HEK293 (cell line): ENCODE data around the gene HPCA.

Experiments
- CTCF ChIA-PET: fragments of 350-600 bp; formaldehyde crosslinking; extraction: SDS; loops from one replicate; lab custom pipeline; 2021; ENCODE audit warnings: antibody characterized with exemption; lab: Yijun Ruan, JAX
- POLR2A ChIA-PET: fragments of 300-600 bp; formaldehyde crosslinking; extraction: SDS; loops from one replicate; lab custom pipeline; 2020; ENCODE audit warnings: antibody characterized with exemption, inconsistent platforms; lab: Yijun Ruan, JAX
- H3K27ac ChIP-seq: fragments of 200-500 bp; sonication (Bioruptor generic); 2 replicates; pipeline ENCODE4 v1.5.1; 2014; ENCODE audit warnings: low read depth, low read length, control low read depth, inconsistent platforms; ENCODE audit errors: extremely low read depth
- H3K36me3 ChIP-seq, 2 experiments: fragments of 200-500 bp in 1 of 2; sonication (Bioruptor generic) in 1 of 2; 1 replicate in 1 of 2; 2 replicates in 1 of 2; pipeline ENCODE4 v1.5.1; 2014 to 2017; ENCODE audit warnings: inconsistent platforms in 2 of 2, low read length in 2 of 2; ENCODE audit not compliant: control insufficient read depth in 2 of 2, insufficient read depth in 1 of 2
- H3K4me1 ChIP-seq: fragments of 200-500 bp; sonication (Bioruptor generic); 2 replicates; pipeline ENCODE4 v1.5.1; 2014; ENCODE audit warnings: mild to moderate bottlenecking, low read length, inconsistent platforms; ENCODE audit not compliant: control insufficient read depth, insufficient read depth
- H3K4me3 ChIP-seq: 2 replicates; pipeline ENCODE4 v1.5.1; 2011; ENCODE audit warnings: low read depth, mild to moderate bottlenecking, control low read depth, low read length, moderate library complexity
- H3K9me3 ChIP-seq: fragments of 200-500 bp; sonication (Bioruptor generic); 2 replicates; pipeline ENCODE4 v1.5.1; 2014; ENCODE audit warnings: low read depth, low read length, inconsistent platforms; ENCODE audit not compliant: control insufficient read depth, insufficient read depth
- INSM2 ChIP-seq: fragments of 450-650 bp; formaldehyde crosslinking; IDR thresholded peaks from 2 replicates; pipeline ENCODE4 v1.5.1; 2016; ENCODE audit warnings: missing biosample characterization, missing genetic modification characterization
- KLF9 ChIP-seq: fragments of 450-650 bp; formaldehyde crosslinking; IDR thresholded peaks from 2 replicates; pipeline ENCODE4 v1.5.1; 2016; ENCODE audit warnings: missing biosample characterization, missing genetic modification characterization, low read depth
- OSR2 ChIP-seq: fragments of 450-650 bp; formaldehyde crosslinking; IDR thresholded peaks from 2 replicates; pipeline ENCODE4 v1.5.1; 2016; ENCODE audit warnings: missing biosample characterization, missing genetic modification characterization
- PATZ1 ChIP-seq: fragments of 450-650 bp; formaldehyde crosslinking; IDR thresholded peaks from 2 replicates; pipeline ENCODE4 v1.5.1; 2016; ENCODE audit warnings: missing biosample characterization, missing genetic modification characterization
- SALL2 ChIP-seq: fragments of 450-650 bp; formaldehyde crosslinking; IDR thresholded peaks from 2 replicates; pipeline ENCODE4 v1.5.0; 2017; ENCODE audit warnings: missing biosample characterization, mild to moderate bottlenecking, missing genetic modification characterization, borderline replicate concordance
- ZBTB10 ChIP-seq: fragments of 450-650 bp; formaldehyde crosslinking; IDR thresholded peaks from 2 replicates; pipeline ENCODE4 v1.5.1; 2016; ENCODE audit warnings: missing biosample characterization, missing genetic modification characterization
- ZFP3 ChIP-seq: fragments of 450-650 bp; formaldehyde crosslinking; IDR thresholded peaks from 2 replicates; pipeline ENCODE4 v1.5.1; 2016; ENCODE audit warnings: low read depth, missing biosample characterization, missing genetic modification characterization
- ZNF140 ChIP-seq: fragments of 450-650 bp; formaldehyde crosslinking; IDR thresholded peaks from 2 replicates; pipeline ENCODE4 v1.5.1; 2016; ENCODE audit warnings: missing biosample characterization, missing genetic modification characterization
- ZNF16 ChIP-seq: fragments of 450-650 bp; formaldehyde crosslinking; IDR thresholded peaks from 2 replicates; pipeline ENCODE4 v1.5.1; 2016; ENCODE audit warnings: low read depth, missing biosample characterization, missing genetic modification characterization
- ZNF18 ChIP-seq: fragments of 450-650 bp; formaldehyde crosslinking; IDR thresholded peaks from 2 replicates; pipeline ENCODE4 v1.5.1; 2016; ENCODE audit warnings: missing biosample characterization, missing genetic modification characterization
- ZNF184 ChIP-seq: fragments of 450-650 bp; IDR thresholded peaks from 2 replicates; pipeline ENCODE4 v1.5.1; 2018; ENCODE audit warnings: missing biosample characterization, mild to moderate bottlenecking, missing genetic modification characterization
- ZNF211 ChIP-seq: fragments of 450-650 bp; formaldehyde crosslinking; IDR thresholded peaks from 2 replicates; pipeline ENCODE4 v1.5.1; 2016; ENCODE audit warnings: low read depth, missing biosample characterization, missing genetic modification characterization
- ZNF239 ChIP-seq: fragments of 450-650 bp; formaldehyde crosslinking; IDR thresholded peaks from 2 replicates; pipeline ENCODE4 v1.5.1; 2016; ENCODE audit warnings: missing biosample characterization, missing genetic modification characterization
- ZNF354C ChIP-seq: fragments of 450-650 bp; formaldehyde crosslinking; IDR thresholded peaks from 2 replicates; pipeline ENCODE4 v1.5.1; 2016; ENCODE audit warnings: missing biosample characterization, missing genetic modification characterization, low read depth, borderline replicate concordance
- ZNF391 ChIP-seq: fragments of 450-650 bp; formaldehyde crosslinking; IDR thresholded peaks from 2 replicates; pipeline ENCODE4 v1.5.1; 2016; ENCODE audit warnings: low read depth, missing biosample characterization, missing genetic modification characterization, borderline replicate concordance
- ZNF501 ChIP-seq: fragments of 450-650 bp; formaldehyde crosslinking; IDR thresholded peaks from 2 replicates; pipeline ENCODE4 v1.5.1; 2016; ENCODE audit warnings: missing biosample characterization, missing genetic modification characterization
- ZNF518A ChIP-seq: fragments of 450-650 bp; formaldehyde crosslinking; conservative IDR thresholded peaks from 2 replicates; pipeline ENCODE4 v1.5.1; 2016; ENCODE audit warnings: low read depth, missing biosample characterization, missing genetic modification characterization
- ZNF701 ChIP-seq: fragments of 450-650 bp; formaldehyde crosslinking; IDR thresholded peaks from 2 replicates; pipeline ENCODE4 v1.5.1; 2016; ENCODE audit warnings: missing biosample characterization, missing genetic modification characterization
- ZNF76 ChIP-seq: fragments of 450-650 bp; formaldehyde crosslinking; IDR thresholded peaks from 2 replicates; pipeline ENCODE4; 2016; ENCODE audit warnings: low read depth, missing biosample characterization, missing genetic modification characterization, borderline replicate concordance
- ZNF777 ChIP-seq: fragments of 450-650 bp; formaldehyde crosslinking; IDR thresholded peaks from 2 replicates; pipeline ENCODE4 v1.5.1; 2017; ENCODE audit warnings: missing biosample characterization, missing genetic modification characterization, borderline replicate concordance
- ZSCAN5A ChIP-seq: fragments of 450-650 bp; formaldehyde crosslinking; IDR thresholded peaks from 2 replicates; pipeline ENCODE4 v1.5.1; 2016; ENCODE audit warnings: missing biosample characterization, missing genetic modification characterization

HPCA gene

GRCh38 chr1:32903991-32904785 is 17.9 kb downstream of the HPCA start (continued):
- no peak for TF ChIP-seq ZNF518A (tag by site-specific recombination)
- no peak for TF ChIP-seq OSR2
- TF ChIP-seq ZNF18, result no peak
- TF ChIP-seq INSM2, result no peak
- no peak for TF ChIP-seq KLF9 (tag by site-specific recombination)
- TF ChIP-seq ZNF391 (tag by site-specific recombination), result no peak
- TF ChIP-seq ZNF211 (tag by site-specific recombination), result no peak
- TF ChIP-seq ZBTB10 (tag by site-specific recombination), result no peak
- no peak for TF ChIP-seq ZNF76 (tag by site-specific recombination)

GRCh38 chr1:32904797-32905196 is 18.5 kb downstream of the HPCA start:
- no peaks in the 10 kb centered on the region for H3K4me1 ChIP-seq
- H3K36me3 ChIP-seq, result no peaks in the 10 kb centered on the region
- H3K9me3 ChIP-seq, result no peaks in the 10 kb centered on the region
- H3K4me3 ChIP-seq, result no peak overlapping the region
- POLR2A ChIA-PET, result no interaction called here
- no peak overlapping the region for H3K27ac ChIP-seq
- CTCF ChIA-PET, result interaction anchor here (0.6 to 1.8 kb wide), 4 partner anchors 12 to 149 kb away, joined by 3 to 6 read pairs (median 4); partner anchors contain the start of gene HPCA
- TF ChIP-seq PATZ1 (tag by site-specific recombination) (no peak), ZFP3 (tag by site-specific recombination) (no peak), ZNF354C (no peak), ZNF701 (no peak), SALL2 (tag by site-specific recombination) (no peak), ZSCAN5A (no peak), ZNF140 (tag by site-specific recombination) (no peak), ZNF184 (tag by site-specific recombination) (no peak), ZNF501 (tag by site-specific recombination) (no peak), ZNF16 (tag by site-specific recombination) (no peak), ZNF239 (no peak), ZNF777 (tag by site-specific recombination) (no peak)
